Activated CD8-positive, alpha-beta memory T cell treated with anti-CD3 and anti-CD28 coated beads for 24 hours (primary cell): ENCODE data around the gene OTOA.
"Not testable (repeated sequence)": the region's sequence is repeated elsewhere in the genome, so short reads cannot be mapped to it uniquely, and the experiment has no call there.

Experiments
- DNase-seq: peaks from one replicate; pipeline ENCODE4 v3.0.0-alpha.2; 2020

Gene OTOA

GRCh38 chr16:21683184-21683583, 19.4 kb downstream of the OTOA start:
- no peak for DNase-seq

DNA sequence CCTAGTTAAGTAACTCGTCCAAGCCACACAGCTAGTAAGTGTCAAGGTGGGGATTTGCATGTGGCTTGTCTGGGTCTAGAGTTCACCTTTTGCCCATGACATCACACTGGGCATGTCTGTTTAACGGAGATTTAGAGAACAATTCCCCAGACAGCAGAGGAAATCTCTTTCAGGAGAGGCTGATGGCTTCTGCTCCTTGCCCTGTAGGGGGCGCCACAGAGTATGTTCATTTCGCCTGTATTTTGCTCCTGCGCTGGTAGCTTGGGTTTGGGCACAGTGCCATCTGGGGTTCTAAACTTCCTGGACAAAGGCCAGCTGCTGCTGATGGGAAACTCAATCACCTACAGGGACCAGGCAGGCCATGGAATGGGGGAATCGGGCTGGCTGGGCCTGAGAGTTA, 20.4 kb downstream of the OTOA start:
- DNase-seq, result peak; percentile 68

DNA sequence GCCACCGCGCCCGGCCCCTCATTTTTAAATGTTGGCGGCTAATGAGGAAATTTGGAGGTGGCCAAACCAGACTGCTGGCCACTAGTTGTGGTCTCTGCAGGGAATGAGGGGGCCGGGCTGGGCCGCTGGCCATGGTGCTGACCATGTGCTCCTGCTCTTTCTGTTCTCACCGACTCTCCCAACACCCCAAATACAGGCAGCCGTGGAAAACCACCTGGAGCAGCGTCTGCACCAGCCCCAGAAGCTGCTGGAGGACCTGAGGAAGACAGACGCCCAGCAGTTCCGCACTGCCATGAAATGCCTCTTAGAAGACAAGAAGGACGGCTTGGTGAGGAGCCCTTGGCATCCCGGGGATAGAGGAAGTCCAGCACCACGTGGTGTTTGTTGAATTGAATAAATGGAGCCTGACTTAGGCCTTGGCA, 21.3 kb downstream of the OTOA start:
- DNase-seq, result no peak

DNA sequence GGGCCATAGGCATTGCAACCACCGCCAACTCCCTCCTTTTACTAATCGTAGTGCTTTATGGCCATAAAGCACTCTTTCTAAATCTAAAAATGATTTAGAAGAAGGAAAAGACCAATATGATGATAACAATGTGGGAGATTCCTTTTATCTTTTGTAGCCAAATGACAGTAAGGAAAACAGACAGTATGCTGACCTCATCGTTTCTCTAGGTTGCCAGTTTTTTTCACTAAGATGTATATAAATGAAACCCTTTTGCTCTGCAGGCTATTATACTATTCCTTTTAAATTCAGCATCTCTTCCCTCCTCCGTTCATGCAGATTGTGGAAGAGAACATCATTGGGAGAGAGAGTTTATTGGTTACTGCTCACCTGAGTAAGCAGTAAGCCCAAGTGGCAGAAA, 25.3 kb downstream of the OTOA start:
- DNase-seq, result no peak

GRCh38 chr16:21690967-21691366, 27.2 kb downstream of the OTOA start:
- DNase-seq, result not testable (repeated sequence)

GRCh38 chr16:21694609-21695008, 30.8 kb downstream of the OTOA start:
- DNase-seq, result no peak

DNA sequence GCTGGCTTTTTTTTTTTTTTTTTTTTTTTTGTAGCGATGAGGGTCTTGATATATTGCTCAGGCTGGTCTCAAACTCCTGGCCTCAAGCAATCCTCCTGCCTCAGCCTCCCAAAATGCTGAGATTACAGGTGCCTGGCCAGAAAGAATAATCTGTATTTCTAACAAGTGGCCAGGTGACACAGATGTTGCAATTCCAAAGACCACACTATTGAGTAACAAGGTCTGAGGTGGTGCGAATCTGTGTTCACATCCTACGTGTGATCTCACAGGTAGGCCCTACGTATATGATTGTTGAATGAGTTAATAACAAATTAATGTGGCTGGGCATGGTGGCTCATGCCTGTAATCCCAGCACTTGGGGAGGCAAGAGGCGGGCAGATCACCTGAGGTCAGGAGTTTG, 33.3 kb downstream of the OTOA start:
- no peak for DNase-seq

- no peak for DNase-seq
Observed at GRCh38 chr16:21698169-21699032, 34.6 kb downstream of the OTOA start.

DNA sequence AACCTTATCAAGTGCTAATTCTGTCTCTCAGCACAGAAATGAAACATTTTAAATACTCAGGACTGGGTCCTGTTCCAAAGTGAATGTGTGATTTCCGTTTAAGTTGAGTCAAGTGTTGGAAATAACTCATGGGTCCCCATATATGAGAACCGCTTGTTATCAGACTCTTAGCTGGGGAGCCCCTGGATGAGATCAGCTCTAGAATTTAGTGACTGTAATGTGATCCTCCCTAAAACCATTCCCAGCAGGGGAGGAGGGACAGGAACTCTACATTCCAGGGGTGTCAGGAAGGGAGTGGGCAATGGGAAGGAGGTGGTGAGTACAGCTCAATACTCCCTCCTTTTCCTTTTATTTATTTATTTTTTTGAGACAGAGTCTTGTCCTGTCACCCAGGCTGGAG, 37.5 kb downstream of the OTOA start:
- no peak for DNase-seq

DNA sequence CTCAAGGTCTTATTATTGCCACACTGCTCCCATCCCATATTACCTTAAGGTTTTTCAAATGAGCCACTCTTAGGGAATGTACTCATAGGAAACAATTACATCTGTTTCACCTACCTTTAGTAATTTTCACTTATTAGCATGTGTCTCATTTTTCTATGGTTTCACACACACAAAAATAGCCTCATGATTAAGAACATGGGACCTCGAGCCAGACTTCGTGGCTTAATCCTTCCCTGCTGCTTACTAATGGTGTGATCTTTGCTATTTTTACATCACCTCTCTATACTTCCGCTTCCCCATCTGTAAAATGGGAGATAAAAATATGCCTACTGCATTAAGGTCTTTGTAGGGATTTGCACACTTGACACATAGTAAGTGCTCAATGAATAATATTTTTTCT, 38.5 kb downstream of the OTOA start:
- no peak for DNase-seq

- no peak for DNase-seq
Observed at GRCh38 chr16:21703156-21703555, 39.4 kb downstream of the OTOA start.

GRCh38 chr16:21703589-21704174, 39.9 kb downstream of the OTOA start:
- DNase-seq, result no peak

DNA sequence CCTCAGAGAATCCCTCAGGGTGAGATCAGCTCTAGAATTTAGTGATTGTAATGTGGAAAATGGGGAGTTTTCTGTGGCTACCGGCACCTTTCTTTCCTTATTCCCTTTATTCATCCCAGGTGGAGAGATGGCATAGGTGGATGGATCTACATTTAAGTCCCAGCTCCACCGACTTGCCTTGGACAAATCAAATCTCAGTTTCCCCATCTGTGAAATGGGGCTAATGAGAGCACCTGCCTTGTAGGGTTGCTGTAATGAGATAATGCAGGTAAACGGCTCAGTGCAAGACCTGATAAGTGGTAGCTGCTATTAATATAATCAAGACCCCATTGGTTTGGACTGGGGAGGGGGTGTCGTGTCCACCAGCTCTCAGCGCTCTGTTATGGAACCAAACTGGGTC, 40.5 kb downstream of the OTOA start:
- no peak for DNase-seq

DNA sequence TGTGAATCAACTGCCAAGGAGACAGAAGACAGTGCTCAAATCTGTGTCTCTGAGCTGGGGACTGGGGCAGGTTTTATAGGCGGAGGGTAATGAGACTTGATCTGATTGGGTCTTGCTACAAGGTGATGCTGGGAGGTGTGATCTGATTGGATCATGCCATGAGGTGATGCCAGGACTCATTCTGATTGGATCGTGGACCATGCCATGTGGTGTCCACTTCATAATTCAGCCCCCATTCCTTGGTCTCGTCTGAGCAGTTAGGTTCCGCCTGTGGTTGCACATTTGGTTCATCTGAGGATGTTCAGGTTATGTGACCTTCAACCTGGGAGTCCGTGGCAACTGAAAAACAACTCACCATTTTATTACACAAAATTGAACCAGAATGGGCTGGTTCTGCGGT, 41.0 kb downstream of the OTOA start:
- no peak for DNase-seq

GRCh38 chr16:21708533-21709115, 44.9 kb downstream of the OTOA start:
- DNase-seq, result peak; percentile 93

DNA sequence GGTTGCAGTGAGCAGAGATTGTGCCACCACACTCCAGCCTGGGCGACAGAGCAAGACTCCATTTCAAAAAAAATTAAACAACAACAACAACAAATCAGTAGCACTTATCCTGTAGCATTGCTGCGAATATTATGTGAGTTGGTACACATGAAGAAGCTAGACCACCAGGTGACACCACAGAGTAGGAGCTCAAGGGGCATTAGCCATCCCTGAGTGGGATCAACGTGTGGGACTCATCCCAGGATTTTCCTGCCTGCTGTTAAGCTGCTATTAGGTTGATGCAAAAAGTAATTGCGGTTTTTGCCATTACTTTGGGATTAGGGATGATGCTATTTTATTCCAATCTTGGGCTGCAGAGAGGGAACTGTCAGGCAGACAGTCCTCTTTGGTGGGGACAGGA, 47.2 kb downstream of the OTOA start:
- no peak for DNase-seq

- DNase-seq, result no peak
Observed at GRCh38 chr16:21713549-21714368, 50.0 kb downstream of the OTOA start.

- DNase-seq, result not testable (repeated sequence)
Observed at GRCh38 chr16:21714369-21714618, 50.5 kb downstream of the OTOA start.

GRCh38 chr16:21717608-21718007, 53.8 kb downstream of the OTOA start:
- no peak for DNase-seq

DNA sequence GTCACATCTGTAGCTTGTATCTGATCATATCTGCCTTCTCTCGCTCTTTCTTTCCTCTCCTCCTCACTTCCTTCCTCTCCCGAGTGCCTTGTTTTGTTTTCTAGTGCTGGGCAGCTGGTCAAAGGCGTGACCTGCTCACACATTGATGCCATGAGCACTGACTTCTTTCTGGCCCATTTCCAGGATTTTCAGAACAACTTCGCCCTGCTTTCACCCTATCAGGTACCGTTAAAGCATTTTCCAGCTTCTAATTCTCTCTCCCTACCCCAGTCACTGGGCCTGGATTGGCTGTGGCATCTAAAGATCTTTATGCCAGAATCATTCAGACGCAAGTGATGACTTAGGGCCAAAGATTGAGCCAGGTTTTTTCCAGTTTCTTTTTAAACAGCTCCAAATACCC, 55.5 kb downstream of the OTOA start:
- no peak for DNase-seq

- no peak for DNase-seq
Observed at GRCh38 chr16:21720533-21720932, 56.8 kb downstream of the OTOA start.

GRCh38 chr16:21722771-21723455, 59.1 kb downstream of the OTOA start:
- DNase-seq, result no peak

DNA sequence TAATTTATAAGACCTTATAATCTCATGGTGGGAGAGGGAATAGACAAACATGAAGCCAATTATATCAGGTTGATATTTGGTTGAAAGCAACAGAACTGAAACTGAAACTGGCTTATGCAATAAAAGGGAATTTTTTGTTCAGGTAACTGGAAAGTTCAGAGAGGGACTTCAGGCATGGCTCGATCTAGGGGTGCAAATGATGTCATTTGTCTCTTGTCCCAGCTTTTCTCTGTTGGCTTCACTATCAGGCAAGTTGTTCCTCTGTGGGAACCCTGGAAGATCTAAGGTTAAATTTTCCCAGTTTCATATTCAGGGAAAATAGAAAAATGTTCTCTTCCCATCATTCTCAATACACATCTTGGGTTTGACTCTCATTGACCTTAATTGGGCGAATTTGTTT, 59.8 kb downstream of the OTOA start:
- no peak for DNase-seq
